GM10266 (cell line): ENCODE measurements around the gene LHFPL3.

Experiments
- DNase-seq: peaks from one replicate; pipeline ENCODE4 v3.0.0; 2012; ENCODE audit errors: extremely low spot score
- TF ChIP-seq, protein P1 (sequence below): IDR thresholded peaks from 2 replicates; pipeline ENCODE4 v1.5.1; 2012; ENCODE audit warnings: mild to moderate bottlenecking, low read depth; ENCODE audit not compliant: control insufficient read depth, insufficient read depth; ENCODE audit errors: missing control alignments

The LHFPL3 gene

DNA sequence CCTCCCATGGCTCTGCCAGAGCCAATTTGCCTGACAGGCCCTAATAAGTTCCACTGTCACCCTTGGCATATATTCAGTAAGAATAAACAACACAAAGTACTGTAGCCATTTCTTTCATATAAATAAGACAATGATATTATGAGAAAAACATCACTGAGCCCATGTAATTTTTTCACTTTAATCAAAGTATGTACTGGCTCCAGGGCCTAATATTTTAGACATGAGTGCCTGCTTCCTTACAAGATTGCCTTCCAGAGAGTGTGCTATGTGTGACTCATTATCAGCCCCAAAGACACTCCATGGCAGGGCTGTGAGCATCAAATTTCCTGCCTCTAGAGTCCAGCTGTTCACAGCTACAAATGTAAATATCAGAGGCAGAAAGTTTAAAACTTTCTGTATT lies 297.6 kb downstream of the LHFPL3 start:
- no peak for DNase-seq
- TF ChIP-seq, protein P1, sequence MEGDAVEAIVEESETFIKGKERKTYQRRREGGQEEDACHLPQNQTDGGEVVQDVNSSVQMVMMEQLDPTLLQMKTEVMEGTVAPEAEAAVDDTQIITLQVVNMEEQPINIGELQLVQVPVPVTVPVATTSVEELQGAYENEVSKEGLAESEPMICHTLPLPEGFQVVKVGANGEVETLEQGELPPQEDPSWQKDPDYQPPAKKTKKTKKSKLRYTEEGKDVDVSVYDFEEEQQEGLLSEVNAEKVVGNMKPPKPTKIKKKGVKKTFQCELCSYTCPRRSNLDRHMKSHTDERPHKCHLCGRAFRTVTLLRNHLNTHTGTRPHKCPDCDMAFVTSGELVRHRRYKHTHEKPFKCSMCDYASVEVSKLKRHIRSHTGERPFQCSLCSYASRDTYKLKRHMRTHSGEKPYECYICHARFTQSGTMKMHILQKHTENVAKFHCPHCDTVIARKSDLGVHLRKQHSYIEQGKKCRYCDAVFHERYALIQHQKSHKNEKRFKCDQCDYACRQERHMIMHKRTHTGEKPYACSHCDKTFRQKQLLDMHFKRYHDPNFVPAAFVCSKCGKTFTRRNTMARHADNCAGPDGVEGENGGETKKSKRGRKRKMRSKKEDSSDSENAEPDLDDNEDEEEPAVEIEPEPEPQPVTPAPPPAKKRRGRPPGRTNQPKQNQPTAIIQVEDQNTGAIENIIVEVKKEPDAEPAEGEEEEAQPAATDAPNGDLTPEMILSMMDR: no peak

DNA sequence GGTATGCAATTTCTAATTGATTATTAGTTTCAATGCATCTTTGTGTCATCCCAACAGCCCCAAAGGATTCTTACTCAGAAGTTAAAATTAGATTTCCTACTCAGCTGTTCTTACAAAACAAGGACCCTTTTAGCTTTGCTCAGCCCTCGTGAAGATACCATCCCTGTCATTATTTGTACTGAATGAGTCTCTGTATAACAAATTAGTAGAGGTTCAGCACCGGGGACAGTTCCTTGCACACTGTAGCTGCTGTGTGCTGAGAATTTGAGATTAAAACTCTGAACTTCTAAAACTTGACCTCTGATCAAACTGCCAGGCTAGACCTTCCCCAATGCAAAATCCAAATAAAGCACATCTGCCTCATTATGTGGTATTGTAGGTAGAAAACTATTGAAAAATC lies 299.1 kb downstream of the LHFPL3 start:
- TF ChIP-seq, protein P1: no peak
- DNase-seq: no peak

DNA sequence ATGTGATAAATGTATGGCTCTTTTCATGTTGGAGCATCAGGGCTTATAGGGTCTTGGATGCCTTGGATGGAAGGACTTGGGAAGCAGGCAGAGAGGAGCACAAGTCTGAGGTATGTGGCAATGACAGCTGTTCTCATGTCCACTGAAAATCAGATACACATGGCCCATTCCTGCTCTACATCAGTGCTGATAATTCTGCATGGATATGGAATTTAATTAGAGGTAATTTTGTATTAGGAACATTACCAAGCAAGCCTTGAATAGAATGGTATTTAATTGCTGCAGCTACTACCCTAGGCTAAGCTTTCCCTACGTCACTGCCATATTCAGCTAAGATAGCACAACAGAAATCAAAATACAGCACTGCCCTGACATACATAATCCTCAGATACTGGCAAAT lies 299.6 kb downstream of the LHFPL3 start:
- no peak for DNase-seq
- TF ChIP-seq, protein P1: no peak

DNA sequence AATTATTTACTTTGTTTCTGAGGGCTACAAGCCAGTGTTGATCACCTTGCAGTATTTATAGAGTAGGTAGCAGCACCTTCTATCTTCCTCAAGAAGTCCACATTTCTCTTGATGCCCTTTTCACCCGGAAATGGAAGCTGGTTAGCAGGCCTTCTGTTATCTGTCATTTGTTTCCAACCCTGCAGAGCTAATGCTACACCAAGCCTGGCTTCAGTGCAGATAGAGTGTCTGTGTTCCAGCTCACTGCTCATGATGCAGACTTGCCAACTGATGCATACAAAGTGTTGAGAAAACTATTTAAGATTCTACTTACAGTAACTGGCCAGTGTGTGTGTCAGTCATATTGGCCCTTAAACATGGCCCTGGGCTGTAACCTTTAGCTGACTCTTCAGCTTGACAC lies 301.0 kb downstream of the LHFPL3 start:
- TF ChIP-seq, protein P1: no peak
- no peak for DNase-seq

DNA sequence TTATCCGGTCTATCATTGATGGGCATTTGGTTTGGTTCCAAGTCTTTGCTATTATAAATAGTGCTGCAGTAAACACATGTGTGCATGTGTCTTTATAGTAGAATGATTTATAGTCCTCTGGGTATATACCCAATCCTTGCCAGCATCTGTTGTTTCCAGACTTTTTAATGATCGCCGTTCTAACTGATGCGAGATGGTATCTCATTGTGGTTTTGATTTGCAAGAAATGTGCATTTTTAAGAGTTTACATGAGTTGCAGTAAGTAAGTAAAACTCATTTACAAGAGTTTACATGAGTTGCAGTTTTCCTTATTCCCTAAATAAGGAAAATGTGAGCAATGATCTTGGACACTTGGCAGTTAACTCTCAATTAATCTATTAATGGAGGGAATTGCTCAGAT lies 312.1 kb downstream of the LHFPL3 start:
- no peak for DNase-seq
- TF ChIP-seq, protein P1: no peak

DNA sequence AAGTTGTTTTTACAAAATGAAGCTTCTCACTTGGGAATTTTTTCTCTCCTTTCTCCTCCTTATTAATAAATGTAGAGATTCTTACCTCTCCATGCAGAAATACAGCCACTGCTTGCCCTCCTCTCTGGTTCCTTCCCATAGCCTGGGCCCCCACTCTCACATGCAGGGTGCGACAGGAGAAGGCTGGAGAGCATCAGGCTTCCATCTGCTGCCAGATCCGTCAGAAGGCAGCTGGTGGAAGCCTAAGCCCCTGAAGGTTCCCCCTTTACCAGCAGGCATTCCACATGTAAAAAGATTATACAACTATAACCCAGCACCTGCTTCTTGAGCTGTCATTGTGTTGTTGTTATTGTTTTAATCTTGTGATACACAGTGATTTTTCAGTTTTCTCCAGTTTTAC lies 314.2 kb downstream of the LHFPL3 start:
- no peak for DNase-seq
- TF ChIP-seq, protein P1: no peak

- TF ChIP-seq, protein P1: peak; percentile 32
- DNase-seq: no peak
Observed at GRCh38 chr7:104643587-104644217, 315.3 kb downstream of the LHFPL3 start.
